SK-N-SH treated with all-trans-retinoic acid at 6 μM for 48 hours (cell line): ENCODE measurements around the gene FHOD1.

Source experiments
- ATAC-seq: fragments of 200-7000 bp; cut with Tn5 transposase; 3 replicates; pipeline ENCODE4 v1.9.1; 2020; ENCODE audit warnings: mild to moderate bottlenecking, moderate library complexity
- ARNTL ChIP-seq: fragments of 450-650 bp; formaldehyde crosslinking; IDR thresholded peaks from 2 replicates; pipeline ENCODE4 v1.5.0; 2020; ENCODE audit warnings: low read depth, mild to moderate bottlenecking, moderate library complexity, borderline replicate concordance
- CSDC2 ChIP-seq: fragments of 250-450 bp; sonication (Bioruptor Pico); IDR thresholded peaks from 2 replicates; pipeline ENCODE4 v1.5.0; 2020; ENCODE audit warnings: mild to moderate bottlenecking, moderate library complexity
- GLIS3 ChIP-seq: fragments of 250-450 bp; sonication (Bioruptor Pico); IDR thresholded peaks from 2 replicates; pipeline ENCODE4 v1.5.0; 2020; ENCODE audit warnings: mild to moderate bottlenecking, moderate library complexity
- ISL1 ChIP-seq: fragments of 250-450 bp; sonication (Bioruptor Pico); IDR thresholded peaks from 2 replicates; pipeline ENCODE4 v2.1.2; 2022; ENCODE audit warnings: mild to moderate bottlenecking, moderate library complexity
- OSR1 ChIP-seq: fragments of 250-450 bp; sonication (Bioruptor Pico); IDR thresholded peaks from 2 replicates; pipeline ENCODE4 v1.8.0; 2022; ENCODE audit warnings: moderate library complexity, mild to moderate bottlenecking, inconsistent platforms
- PPARA ChIP-seq: fragments of 250-450 bp; sonication (Bioruptor Pico); IDR thresholded peaks from 2 replicates; pipeline ENCODE4 v1.5.0; 2020; ENCODE audit warnings: mild to moderate bottlenecking, borderline replicate concordance
- RARB ChIP-seq: fragments of 250-450 bp; sonication (Bioruptor Pico); IDR thresholded peaks from 2 replicates; pipeline ENCODE4 v1.8.0; 2021; ENCODE audit warnings: mild to moderate bottlenecking, moderate library complexity
- SNAI2 ChIP-seq: fragments of 250-450 bp; sonication (Bioruptor Pico); IDR thresholded peaks from 2 replicates; pipeline ENCODE4 v1.5.0; 2020; ENCODE audit warnings: mild to moderate bottlenecking, moderate library complexity
- ZC3H10 ChIP-seq: fragments of 250-450 bp; sonication (Bioruptor Pico); IDR thresholded peaks from 2 replicates; pipeline ENCODE4 v1.5.1; 2021; ENCODE audit warnings: mild to moderate bottlenecking, moderate library complexity
- ZFP3 ChIP-seq: fragments of 250-450 bp; sonication (Bioruptor Pico); IDR thresholded peaks from 2 replicates; pipeline ENCODE4 v1.5.0; 2020; ENCODE audit warnings: mild to moderate bottlenecking, moderate library complexity
- ZFP30 ChIP-seq: fragments of 450-650 bp; formaldehyde crosslinking; IDR thresholded peaks from 2 replicates; pipeline ENCODE4 v1.5.0; 2022; ENCODE audit warnings: mild to moderate bottlenecking, moderate library complexity
- ZNF70 ChIP-seq: fragments of 450-650 bp; formaldehyde crosslinking; IDR thresholded peaks from 2 replicates; pipeline ENCODE4 v1.5.0; 2020; ENCODE audit warnings: mild to moderate bottlenecking, moderate library complexity
- ZNF8 ChIP-seq: fragments of 450-650 bp; formaldehyde crosslinking; IDR thresholded peaks from 2 replicates; pipeline ENCODE4 v1.5.0; 2020; ENCODE audit warnings: mild to moderate bottlenecking, moderate library complexity
- TF ChIP-seq, protein P1 (sequence below): fragments of 250-450 bp; sonication (Bioruptor Pico); IDR thresholded peaks from 2 replicates; pipeline ENCODE4 v1.5.1; 2021; ENCODE audit warnings: mild to moderate bottlenecking, moderate library complexity
- TF ChIP-seq, protein P2 (sequence below): fragments of 250-450 bp; sonication (Bioruptor Pico); IDR thresholded peaks from 2 replicates; pipeline ENCODE4 v1.8.0; 2020; ENCODE audit warnings: mild to moderate bottlenecking, moderate library complexity, borderline replicate concordance
- TF ChIP-seq, protein P3 (sequence below): fragments of 250-450 bp; sonication (Bioruptor Pico); IDR thresholded peaks from 2 replicates; pipeline ENCODE4 v1.5.1; 2020; ENCODE audit warnings: low read depth, mild to moderate bottlenecking, moderate library complexity
- TF ChIP-seq, protein P4 (sequence below): fragments of 250-450 bp; sonication (Bioruptor Pico); IDR thresholded peaks from 2 replicates; pipeline ENCODE4 v1.8.0; 2021; ENCODE audit warnings: low read depth, mild to moderate bottlenecking, moderate library complexity, borderline replicate concordance

The FHOD1 gene

DNA sequence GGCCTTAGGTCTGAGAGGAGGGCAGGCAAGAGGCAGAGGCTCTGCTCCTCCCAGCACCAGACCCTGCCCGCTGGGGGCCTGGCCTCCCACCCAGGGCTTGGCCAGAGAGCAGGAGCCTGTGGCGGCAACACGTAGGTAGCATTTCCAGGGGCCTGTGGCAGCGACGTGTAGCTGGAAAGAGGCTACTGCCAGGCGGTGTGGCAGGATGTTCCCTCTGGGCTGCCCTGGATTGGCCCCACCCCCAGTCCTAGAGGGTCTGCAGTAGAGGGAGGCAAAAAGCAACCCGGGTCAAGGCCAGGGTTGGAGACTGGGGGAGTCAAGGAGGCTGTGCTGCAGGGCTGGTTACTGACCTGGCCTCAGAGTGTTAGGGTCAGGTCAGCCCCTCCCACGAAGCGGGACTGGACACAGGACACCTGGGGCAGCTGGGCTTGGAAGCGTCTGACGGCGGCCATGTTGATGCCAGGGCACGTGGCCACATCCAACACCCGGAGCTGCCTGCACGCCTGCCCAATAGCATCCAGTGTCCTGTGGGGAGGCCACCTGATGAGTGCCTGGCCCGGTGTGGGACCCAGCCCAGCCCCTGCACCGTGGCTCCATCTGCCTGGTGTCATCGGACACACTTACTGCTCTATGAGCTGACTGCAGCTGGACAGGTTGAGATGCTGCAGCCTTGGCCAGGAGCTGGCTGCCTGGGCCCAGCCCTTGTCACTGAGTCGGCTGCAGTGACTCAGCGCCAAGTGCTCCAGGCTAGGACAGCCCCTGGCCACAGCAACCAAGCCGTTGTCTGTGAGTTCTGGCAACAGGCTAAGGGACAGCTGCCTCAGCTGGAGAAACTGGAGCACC is 39.8 kb downstream of the FHOD1 start:
- peak; percentile 31 for ATAC-seq
- TF ChIP-seq OSR1 (CRISPR knock-in tag) (no peak), ZFP3 (CRISPR knock-in tag) (no peak), ZNF8 (CRISPR knock-in tag) (no peak)

DNA sequence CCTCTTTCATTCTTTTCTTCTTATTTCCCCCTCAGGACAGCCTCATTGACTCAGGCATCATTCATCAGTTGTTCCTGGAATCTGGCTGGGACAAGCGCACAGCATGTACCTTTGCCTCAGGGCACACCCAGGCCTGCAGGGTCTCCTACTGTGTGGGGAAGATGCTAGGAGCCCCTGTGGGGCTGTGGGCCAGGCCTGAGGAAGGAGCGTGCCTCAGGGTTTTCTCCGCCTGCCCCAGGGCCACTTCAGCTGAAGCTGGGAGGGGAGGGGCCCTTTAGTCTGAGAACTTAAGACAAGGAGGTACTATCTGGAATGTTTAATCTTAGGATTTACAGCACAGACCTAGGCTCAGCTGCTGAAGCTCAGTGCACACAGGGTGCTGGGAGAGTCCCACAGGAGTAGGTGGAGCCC is 40.4 kb downstream of the FHOD1 start:
- no peak for TF ChIP-seq OSR1 (CRISPR knock-in tag)
- TF ChIP-seq CSDC2 (CRISPR knock-in tag), result no peak
- no peak for TF ChIP-seq RARB
- TF ChIP-seq, protein P1, sequence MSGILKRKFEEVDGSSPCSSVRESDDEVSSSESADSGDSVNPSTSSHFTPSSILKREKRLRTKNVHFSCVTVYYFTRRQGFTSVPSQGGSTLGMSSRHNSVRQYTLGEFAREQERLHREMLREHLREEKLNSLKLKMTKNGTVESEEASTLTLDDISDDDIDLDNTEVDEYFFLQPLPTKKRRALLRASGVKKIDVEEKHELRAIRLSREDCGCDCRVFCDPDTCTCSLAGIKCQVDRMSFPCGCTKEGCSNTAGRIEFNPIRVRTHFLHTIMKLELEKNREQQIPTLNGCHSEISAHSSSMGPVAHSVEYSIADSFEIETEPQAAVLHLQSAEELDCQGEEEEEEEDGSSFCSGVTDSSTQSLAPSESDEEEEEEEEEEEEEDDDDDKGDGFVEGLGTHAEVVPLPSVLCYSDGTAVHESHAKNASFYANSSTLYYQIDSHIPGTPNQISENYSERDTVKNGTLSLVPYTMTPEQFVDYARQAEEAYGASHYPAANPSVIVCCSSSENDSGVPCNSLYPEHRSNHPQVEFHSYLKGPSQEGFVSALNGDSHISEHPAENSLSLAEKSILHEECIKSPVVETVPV (CRISPR knock-in tag), result no peak
- no peak; the same call in 1 of the 3 replicates for ATAC-seq

DNA sequence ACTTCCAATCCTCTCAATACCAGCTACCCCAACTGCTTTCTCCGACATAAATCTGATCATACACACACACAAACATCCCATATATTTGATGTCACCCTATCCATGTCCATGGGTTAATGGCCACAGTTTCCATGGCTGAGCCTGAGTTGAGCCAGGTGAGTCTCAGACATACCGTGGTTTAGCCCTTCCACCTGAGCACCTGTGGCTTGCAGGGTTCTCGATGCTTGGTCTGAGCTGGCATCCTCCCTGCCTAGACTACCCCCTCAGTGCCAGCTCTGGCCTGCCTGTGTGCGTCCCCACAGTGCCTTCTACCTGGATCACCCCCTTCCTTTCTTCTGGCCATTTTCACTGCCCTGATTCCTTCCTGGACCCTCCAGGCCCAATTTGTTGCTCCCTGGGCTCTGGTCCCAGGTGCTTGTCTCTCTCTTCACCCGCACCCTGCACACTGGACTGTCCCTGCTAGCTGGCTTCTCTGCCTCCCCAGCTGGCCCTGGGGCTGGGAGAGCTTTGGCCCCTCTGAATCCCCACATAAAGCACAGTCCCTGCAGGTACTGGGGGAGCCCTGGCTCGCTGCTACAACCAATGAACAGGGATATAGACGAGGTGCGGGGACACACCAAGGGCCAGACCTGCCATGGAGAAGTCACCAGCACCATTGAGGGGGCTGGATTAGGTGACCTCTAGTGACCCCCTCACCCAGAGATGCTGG is 41.0 kb downstream of the FHOD1 start:
- TF ChIP-seq, protein P1 (CRISPR knock-in tag), result no peak
- no peak for TF ChIP-seq ZNF8 (CRISPR knock-in tag)
- ATAC-seq, result no peak

DNA sequence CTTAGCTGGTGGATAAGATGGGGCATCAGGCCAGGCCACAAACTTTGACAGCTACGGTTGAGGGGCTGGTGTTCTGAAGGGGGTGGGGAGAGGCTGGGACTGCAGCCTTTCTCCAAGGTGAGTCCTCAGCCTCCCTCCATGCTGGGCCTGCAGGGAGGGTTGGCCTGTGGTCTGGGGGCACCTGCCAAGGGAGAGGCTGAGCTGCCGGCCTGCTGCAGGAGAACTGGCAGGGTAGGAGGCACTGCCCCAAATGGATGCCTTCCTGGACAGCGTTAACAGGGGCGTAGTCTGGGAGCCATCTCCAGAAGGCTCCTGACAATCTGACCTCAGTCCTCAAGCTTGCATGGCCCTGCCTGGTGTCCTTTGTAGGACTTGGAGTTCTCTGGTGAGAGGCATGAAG is 43.2 kb downstream of the FHOD1 start:
- no peak for ATAC-seq
- TF ChIP-seq ZC3H10 (CRISPR knock-in tag) (no peak), OSR1 (CRISPR knock-in tag) (no peak), ZNF8 (CRISPR knock-in tag) (no peak), ISL1 (CRISPR knock-in tag) (no peak), GLIS3 (CRISPR knock-in tag) (no peak), ARNTL (CRISPR knock-in tag) (no peak), ZFP3 (CRISPR knock-in tag) (no peak), PPARA (CRISPR knock-in tag) (no peak), ZFP30 (CRISPR knock-in tag) (no peak)
- TF ChIP-seq, protein P2, sequence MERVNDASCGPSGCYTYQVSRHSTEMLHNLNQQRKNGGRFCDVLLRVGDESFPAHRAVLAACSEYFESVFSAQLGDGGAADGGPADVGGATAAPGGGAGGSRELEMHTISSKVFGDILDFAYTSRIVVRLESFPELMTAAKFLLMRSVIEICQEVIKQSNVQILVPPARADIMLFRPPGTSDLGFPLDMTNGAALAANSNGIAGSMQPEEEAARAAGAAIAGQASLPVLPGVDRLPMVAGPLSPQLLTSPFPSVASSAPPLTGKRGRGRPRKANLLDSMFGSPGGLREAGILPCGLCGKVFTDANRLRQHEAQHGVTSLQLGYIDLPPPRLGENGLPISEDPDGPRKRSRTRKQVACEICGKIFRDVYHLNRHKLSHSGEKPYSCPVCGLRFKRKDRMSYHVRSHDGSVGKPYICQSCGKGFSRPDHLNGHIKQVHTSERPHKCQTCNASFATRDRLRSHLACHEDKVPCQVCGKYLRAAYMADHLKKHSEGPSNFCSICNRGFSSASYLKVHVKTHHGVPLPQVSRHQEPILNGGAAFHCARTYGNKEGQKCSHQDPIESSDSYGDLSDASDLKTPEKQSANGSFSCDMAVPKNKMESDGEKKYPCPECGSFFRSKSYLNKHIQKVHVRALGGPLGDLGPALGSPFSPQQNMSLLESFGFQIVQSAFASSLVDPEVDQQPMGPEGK (CRISPR knock-in tag), result no peak
- TF ChIP-seq, protein P1 (CRISPR knock-in tag), result no peak
- TF ChIP-seq, protein P3, sequence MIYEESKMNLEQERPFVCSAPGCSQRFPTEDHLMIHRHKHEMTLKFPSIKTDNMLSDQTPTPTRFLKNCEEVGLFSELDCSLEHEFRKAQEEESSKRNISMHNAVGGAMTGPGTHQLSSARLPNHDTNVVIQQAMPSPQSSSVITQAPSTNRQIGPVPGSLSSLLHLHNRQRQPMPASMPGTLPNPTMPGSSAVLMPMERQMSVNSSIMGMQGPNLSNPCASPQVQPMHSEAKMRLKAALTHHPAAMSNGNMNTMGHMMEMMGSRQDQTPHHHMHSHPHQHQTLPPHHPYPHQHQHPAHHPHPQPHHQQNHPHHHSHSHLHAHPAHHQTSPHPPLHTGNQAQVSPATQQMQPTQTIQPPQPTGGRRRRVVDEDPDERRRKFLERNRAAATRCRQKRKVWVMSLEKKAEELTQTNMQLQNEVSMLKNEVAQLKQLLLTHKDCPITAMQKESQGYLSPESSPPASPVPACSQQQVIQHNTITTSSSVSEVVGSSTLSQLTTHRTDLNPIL (CRISPR knock-in tag), result no peak

DNA sequence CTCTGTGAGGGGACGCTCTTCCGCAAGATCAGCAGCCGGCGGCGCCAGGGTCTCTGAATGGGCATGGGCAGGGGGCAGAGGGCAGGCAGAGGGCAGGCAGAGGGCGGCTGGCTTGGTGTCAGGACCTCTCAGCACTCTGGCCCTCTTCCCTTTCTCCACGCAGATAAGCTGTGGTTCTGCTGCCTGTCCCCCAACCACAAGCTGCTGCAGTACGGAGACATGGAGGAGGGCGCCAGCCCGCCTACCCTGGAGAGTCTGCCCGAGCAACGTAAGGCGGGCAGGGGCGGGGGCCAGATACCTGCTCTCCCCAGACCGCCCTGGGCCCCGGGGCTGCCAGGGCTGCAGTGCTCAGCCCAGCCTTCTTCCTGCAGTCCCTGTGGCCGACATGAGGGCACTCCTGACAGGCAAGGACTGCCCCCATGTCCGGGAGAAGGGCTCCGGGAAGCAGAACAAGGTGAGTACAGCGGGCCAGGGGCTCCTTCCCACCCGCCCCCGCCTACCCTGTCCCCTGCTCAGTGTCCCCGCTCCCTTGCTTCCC is 44.3 kb downstream of the FHOD1 start:
- ATAC-seq, result no peak
- TF ChIP-seq ZNF70 (CRISPR knock-in tag) (no peak), ZFP3 (CRISPR knock-in tag) (no peak), SNAI2 (no peak), ZNF8 (CRISPR knock-in tag) (no peak), ZFP30 (CRISPR knock-in tag) (no peak), ZC3H10 (CRISPR knock-in tag) (no peak)
- TF ChIP-seq, protein P2 (CRISPR knock-in tag), result no peak
- TF ChIP-seq, protein P4, sequence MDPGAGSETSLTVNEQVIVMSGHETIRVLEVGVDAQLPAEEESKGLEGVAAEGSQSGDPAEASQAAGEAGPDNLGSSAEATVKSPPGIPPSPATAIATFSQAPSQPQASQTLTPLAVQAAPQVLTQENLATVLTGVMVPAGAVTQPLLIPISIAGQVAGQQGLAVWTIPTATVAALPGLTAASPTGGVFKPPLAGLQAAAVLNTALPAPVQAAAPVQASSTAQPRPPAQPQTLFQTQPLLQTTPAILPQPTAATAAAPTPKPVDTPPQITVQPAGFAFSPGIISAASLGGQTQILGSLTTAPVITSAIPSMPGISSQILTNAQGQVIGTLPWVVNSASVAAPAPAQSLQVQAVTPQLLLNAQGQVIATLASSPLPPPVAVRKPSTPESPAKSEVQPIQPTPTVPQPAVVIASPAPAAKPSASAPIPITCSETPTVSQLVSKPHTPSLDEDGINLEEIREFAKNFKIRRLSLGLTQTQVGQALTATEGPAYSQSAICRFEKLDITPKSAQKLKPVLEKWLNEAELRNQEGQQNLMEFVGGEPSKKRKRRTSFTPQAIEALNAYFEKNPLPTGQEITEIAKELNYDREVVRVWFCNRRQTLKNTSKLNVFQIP, result no peak
